Thyroid gland (tissue), 4 donors: ENCODE measurements around the gene NOTCH3. TPM values are rescaled to one million over a fixed set of nuclear protein-coding genes. Genes with fewer than 3 reads are reported as not detected.
A peak's percentile ranks its signal among the peaks of the same experiment; 100 is the strongest.

Source experiments
- DNase-seq, 2 donors: peaks; one replicate each; pipeline ENCODE4 v3.0.0-alpha.2; 2019
- H3K27ac ChIP-seq, 3 donors: fragments of 200-600 bp; sonication (generic); 1 replicate in 2 of 3; 2 replicates in 1 of 3; pipeline ENCODE4 v1.5.1; 2016 to 2019; ENCODE audit warnings: mild to moderate bottlenecking in 1 of 3, moderate library complexity in 1 of 3
- H3K27me3 ChIP-seq: fragments of 200-600 bp; sonication (generic); one replicate; pipeline ENCODE4 v1.5.1; 2019
- H3K36me3 ChIP-seq, 2 donors: fragments of 200-600 bp; sonication (generic); one replicate each; pipeline ENCODE4 v1.5.1; 2016 to 2019
- H3K4me1 ChIP-seq, 2 donors: fragments of 200-600 bp; sonication (generic); one replicate each; pipeline ENCODE4 v1.5.1; 2017 to 2019
- H3K4me3 ChIP-seq, 3 donors: fragments of 200-600 bp; sonication (generic); replicated peaks in 1 of 3; 1 replicate in 2 of 3; 2 replicates in 1 of 3; pipeline ENCODE4 v1.5.1; 2016; ENCODE audit warnings: mild to moderate bottlenecking in 1 of 3
- H3K9me3 ChIP-seq: fragments of 200-600 bp; sonication (generic); one replicate; pipeline ENCODE4 v1.5.1; 2017
- CTCF ChIP-seq, 6 experiments: fragments of 200-600 bp in 3 of 6; fragments of 450-650 bp in 3 of 6; sonication (generic) in 3 of 6; IDR thresholded peaks; one replicate each; pipeline ENCODE4 v1.5.1; 2016 to 2019; ENCODE audit warnings: antibody characterized with exemption in 6 of 6, mild to moderate bottlenecking in 2 of 6, inconsistent platforms in 1 of 6, moderate library complexity in 1 of 6
- POLR2A ChIP-seq, 2 donors: fragments of 450-650 bp; IDR thresholded peaks; one replicate each; pipeline ENCODE4 v1.6.1; 2017; ENCODE audit warnings: antibody characterized with exemption in 2 of 2, mild to moderate bottlenecking in 2 of 2, moderate library complexity in 1 of 2
- WGBS, 2 donors: methylation state at CpG; one replicate each; pipeline ENCODE4 v1.1.5; 2017; 5-methylcytosine and 5-hydroxymethylcytosine counted together
- intact Hi-C: fragments of 100-400 bp; cut with DNase I; formaldehyde crosslinking; loops from one replicate; pipeline ENCODE4 v1.15.1; 2023
- total RNA-seq, 4 donors: library from RNA; depleted of rRNA; stranded (reverse); fragments of >200 nt; gene quantifications; one replicate each; pipeline ENCODE4 v1.2.3, GENCODE V29; 2016

NOTCH3 gene
- total RNA-seq, 4 donors from 2014 or later: 10.9 to 53.9 (median 20.0) TPM

- WGBS, 2 donors: 48 to 58% methylated on average over 6 of the region's 6 CpGs
Measured at GRCh38 chr19:15194938-15195337, 5.9 kb downstream of the NOTCH3 start.

GRCh38 chr19:15191982-15192381, 8.8 kb downstream of the NOTCH3 start:
- no peaks in the 10 kb centered on the region for H3K9me3 ChIP-seq
- TF ChIP-seq CTCF (IDR thresholded peaks at IDR 0.05) (no peak), POLR2A (IDR thresholded peaks at IDR 0.05) (no peak)
- no peak overlapping the region for H3K27ac ChIP-seq
- intact Hi-C loops: no loop called here
- no peak overlapping the region for H3K4me3 ChIP-seq
- H3K27me3 ChIP-seq: no peaks in the 10 kb centered on the region
- H3K36me3 ChIP-seq: peaks cover 0 to 3% of the 10 kb centered on the region in 2 donors
- H3K4me1 ChIP-seq: peaks cover 3 to 5% of the 10 kb centered on the region in 2 donors
- DNase-seq: no peak
- WGBS, 2 donors: 97 to 100% methylated on average over 3 to 16 of the region's 18 CpGs

More at GRCh38 chr19:15194938-15195337, 5.9 kb downstream of the NOTCH3 start:
- peak in 1 of 2 donors; percentile 25 for DNase-seq
- TF ChIP-seq CTCF (IDR thresholded peaks at IDR 0.05) (no peak), POLR2A (IDR thresholded peaks at IDR 0.05) (no peak)
- peaks cover 7 to 10% of the 10 kb centered on the region in 2 donors for H3K4me1 ChIP-seq
- H3K4me3 ChIP-seq: no peak overlapping the region
- H3K27me3 ChIP-seq: no peaks in the 10 kb centered on the region
- peak overlapping the region in 2 of 3 donors; percentile 65 to 71 for H3K27ac ChIP-seq
- no peaks in the 10 kb centered on the region for H3K36me3 ChIP-seq
- no peaks in the 10 kb centered on the region for H3K9me3 ChIP-seq
- intact Hi-C loops: no loop called here

- Histone ChIP-seq H3K4me1 (peaks cover 3 to 5% of the 10 kb centered on the region in 2 donors), H3K36me3 (peaks cover 0 to 3% of the 10 kb centered on the region in 2 donors), H3K27ac (no peak overlapping the region), H3K4me3 (no peak overlapping the region), H3K9me3 (no peaks in the 10 kb centered on the region), H3K27me3 (no peaks in the 10 kb centered on the region)
- DNase-seq: no peak
- intact Hi-C loops: no loop called here
- 97 to 98% methylated on average over 9 to 15 of the region's 18 CpGs for WGBS, 2 donors
- TF ChIP-seq CTCF (IDR thresholded peaks at IDR 0.05) (no peak), POLR2A (IDR thresholded peaks at IDR 0.05) (no peak)
Measured at GRCh38 chr19:15191514-15191913, 9.3 kb downstream of the NOTCH3 start.

- Histone ChIP-seq H3K9me3 (no peaks in the 10 kb centered on the region), H3K27me3 (no peaks in the 10 kb centered on the region), H3K36me3 (peaks cover 0 to 3% of the 10 kb centered on the region in 2 donors), H3K4me3 (no peak overlapping the region), H3K27ac (no peak overlapping the region), H3K4me1 (no peaks in the 10 kb centered on the region)
- intact Hi-C loops: no loop called here
- WGBS, 2 donors: 79 to 94% methylated on average over 9 to 23 of the region's 24 CpGs
- TF ChIP-seq POLR2A (IDR thresholded peaks at IDR 0.05) (no peak), CTCF (IDR thresholded peaks at IDR 0.05) (no peak)
- no peak for DNase-seq
Measured at GRCh38 chr19:15188851-15189250, 11.9 kb downstream of the NOTCH3 start.

- Histone ChIP-seq H3K4me1 (no peaks in the 10 kb centered on the region), H3K4me3 (no peak overlapping the region), H3K36me3 (peaks cover 0 to 3% of the 10 kb centered on the region in 2 donors), H3K9me3 (no peaks in the 10 kb centered on the region), H3K27ac (no peak overlapping the region), H3K27me3 (no peaks in the 10 kb centered on the region)
- DNase-seq: no peak
- no peak for TF ChIP-seq CTCF (IDR thresholded peaks at IDR 0.05)
- no peak for TF ChIP-seq POLR2A (IDR thresholded peaks at IDR 0.05)
- intact Hi-C loops: no loop called here
- 96 to 97% methylated on average over 34 to 38 of the region's 38 CpGs for WGBS, 2 donors
Measured at GRCh38 chr19:15187026-15188007, 13.5 kb downstream of the NOTCH3 start.
